Aorta (tissue), 5 donors: Measurements from ENCODE around the gene MPP2. TPM values are rescaled to one million over a fixed set of nuclear protein-coding genes. Genes with fewer than 3 reads are reported as not detected.

Experiments used
- ATAC-seq: fragments of 200-7000 bp; cut with Tn5 transposase; one replicate; pipeline ENCODE4 v1.9.1; 2022; ENCODE audit warnings: moderate library complexity; ENCODE audit not compliant: low FRiP score
- DNase-seq, 2 donors: peaks; one replicate each; pipeline ENCODE4 v3.0.0-alpha.2; 2020
- H3K27ac ChIP-seq, 2 donors: one replicate each; pipeline ENCODE4 v1.5.1; 2013; ENCODE audit warnings: low read length in 2 of 2, mild to moderate bottlenecking in 2 of 2, moderate library complexity in 2 of 2, control low read depth in 1 of 2, inconsistent platforms in 1 of 2, low read depth in 1 of 2
- H3K27me3 ChIP-seq, 2 donors: one replicate each; pipeline ENCODE4 v1.6.1; 2013; ENCODE audit warnings: control low read depth in 1 of 2, low read length in 1 of 2, mild to moderate bottlenecking in 1 of 2, moderate library complexity in 1 of 2; ENCODE audit not compliant: insufficient read depth in 2 of 2, control insufficient read depth in 1 of 2
- H3K36me3 ChIP-seq, 2 donors: one replicate each; pipeline ENCODE4 v1.6.1; 2013; ENCODE audit warnings: control low read depth in 1 of 2, low read length in 1 of 2, mild to moderate bottlenecking in 1 of 2; ENCODE audit not compliant: insufficient read depth in 2 of 2, control insufficient read depth in 1 of 2
- H3K4me1 ChIP-seq, 2 donors: one replicate each; pipeline ENCODE4 v1.6.1; 2013; ENCODE audit warnings: low read length in 2 of 2, control low read depth in 1 of 2, mild to moderate bottlenecking in 1 of 2, moderate library complexity in 1 of 2; ENCODE audit not compliant: insufficient read depth in 2 of 2, control insufficient read depth in 1 of 2
- H3K4me3 ChIP-seq, 2 donors: one replicate each; pipeline ENCODE4 v1.5.1; 2013; ENCODE audit warnings: low read length in 2 of 2, control low read depth in 1 of 2, mild to moderate bottlenecking in 1 of 2
- H3K9me3 ChIP-seq: one replicate; pipeline ENCODE4 v1.6.1; 2013; ENCODE audit warnings: mild to moderate bottlenecking, low read length; ENCODE audit not compliant: control insufficient read depth
- WGBS, 2 donors: extraction: QIAGEN DNeasy Blood & Tissue Kit; methylation state at CpG; one replicate each; pipeline ENCODE4 v1.1.7; 2013; 5-methylcytosine and 5-hydroxymethylcytosine counted together
- intact Hi-C, 2 donors: fragments of 100-400 bp; cut with DNase I; formaldehyde crosslinking; loops; one replicate each; pipeline versions ENCODE4 v1.14.2 to v1.15.0; 2022
- polyA plus RNA-seq, 2 donors: library from polyadenylated mRNA; stranded (reverse); fragments of 200-250 nt; gene quantifications; one replicate each; pipeline ENCODE4 v1.2.3, GENCODE V29; 2013
- total RNA-seq, 2 donors: library from RNA; stranded (reverse); fragmentation: NEBNext Ultra II Directional; extraction: Animal tissue kit (Norgen Biotek cat#: 25700); gene quantifications; one replicate each; pipeline ENCODE4 v1.2.1, GENCODE V29; 2021
- donor health status: healthy with polysubstance abuse.
- donor health status: Bipolar disorder and iron deficiency.
- donor health status: DM: no; HTN: no; CAD: no.
- donor health status: DM: no; HTN: no; CAD: no.
- donor health status: DM: yes; HTN: yes; CAD: no.

Gene MPP2
- total and polyA plus RNA-seq, 4 donors = 1.4 to 14.2 (median 8.5) TPM

DNA sequence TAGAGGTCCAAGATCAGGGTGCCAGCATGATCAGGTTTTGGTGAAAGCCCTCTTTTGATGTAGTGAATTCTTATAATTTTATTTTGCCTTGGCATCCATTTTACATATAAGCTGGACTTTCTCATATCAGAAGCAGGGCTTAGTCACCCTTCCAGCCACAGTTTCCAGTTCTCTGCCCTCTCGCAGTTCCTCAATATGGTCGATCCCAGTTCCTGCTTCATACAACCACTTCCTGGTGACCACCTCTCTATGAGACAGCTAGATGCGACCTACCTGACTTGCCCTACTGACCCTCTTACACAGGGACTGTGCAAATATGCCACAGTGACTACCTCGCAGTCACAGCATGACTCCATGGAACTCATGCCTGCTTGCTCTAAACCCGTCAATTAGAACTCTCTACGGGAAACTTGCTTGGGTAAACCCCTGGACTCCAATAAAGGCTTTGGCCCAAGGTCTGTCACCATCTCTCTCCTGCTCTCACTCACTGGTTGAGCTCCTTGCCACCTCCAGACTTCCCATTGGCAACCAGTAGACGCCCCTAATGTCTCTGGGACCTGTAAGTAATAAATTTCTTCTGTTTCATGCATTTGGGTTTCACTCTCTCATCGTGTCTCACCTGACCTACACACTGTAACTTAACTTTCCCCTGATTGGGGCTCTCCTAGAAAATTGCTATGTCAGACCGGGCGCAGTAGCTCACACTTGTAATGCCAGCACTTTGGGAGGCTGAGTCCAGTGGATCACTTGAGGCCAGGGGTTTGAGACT lies 38.9 kb downstream of the MPP2 start:
- DNase-seq = no peak
- no peak overlapping the region for H3K27ac ChIP-seq
- ATAC-seq = no peak
- H3K36me3 ChIP-seq = no peaks in the 10 kb centered on the region
- H3K9me3 ChIP-seq = no peaks in the 10 kb centered on the region
- WGBS, 2 donors = 86 to 92% methylated on average over 10 of the region's 10 CpGs
- no peak overlapping the region for H3K4me3 ChIP-seq
- H3K27me3 ChIP-seq = no peaks in the 10 kb centered on the region
- intact Hi-C loops = no loop called here
- no peaks in the 10 kb centered on the region for H3K4me1 ChIP-seq

DNA sequence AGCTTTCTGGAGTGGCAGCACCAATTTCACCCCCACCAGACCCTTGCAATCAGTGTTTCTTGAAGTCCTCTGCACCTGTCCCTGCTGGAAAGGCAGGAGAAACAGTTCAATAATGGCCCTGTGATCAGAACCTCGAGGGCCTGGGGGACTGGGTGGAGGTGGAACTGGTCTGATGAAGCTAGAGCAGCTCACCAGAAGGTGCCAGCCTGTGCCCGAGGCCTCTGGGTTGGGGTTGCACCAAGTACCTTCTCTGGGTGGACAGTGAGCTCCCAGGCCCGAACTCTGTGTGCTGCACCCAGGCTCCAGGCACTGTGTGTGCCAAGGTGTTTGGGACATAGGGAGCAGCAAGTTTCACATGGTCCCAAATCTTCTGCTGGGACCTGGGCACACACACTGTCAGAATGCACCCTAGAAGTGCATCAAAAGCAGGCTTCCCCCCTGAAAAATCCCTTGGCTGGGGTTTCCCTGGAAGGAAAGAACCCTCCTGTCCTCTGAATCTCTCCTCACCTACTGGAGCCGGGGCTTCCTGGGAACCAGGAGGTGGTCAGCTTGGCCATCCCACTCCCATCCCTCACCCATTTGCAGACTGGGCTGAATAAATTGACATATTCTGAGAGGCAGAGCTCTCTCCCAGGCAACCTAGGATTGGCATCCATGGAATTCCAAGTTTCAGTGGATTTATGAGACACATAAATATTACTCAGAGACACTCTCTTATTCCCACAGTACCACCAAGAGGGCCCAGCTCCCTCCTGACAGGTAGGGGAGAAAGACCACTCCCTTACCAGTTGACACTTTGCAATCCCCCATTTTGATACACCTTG lies 43.0 kb downstream of the MPP2 start:
- DNase-seq (no peak), ATAC-seq (no peak)
- intact Hi-C loops = no loop called here
- Histone ChIP-seq H3K36me3 (no peaks in the 10 kb centered on the region), H3K9me3 (no peaks in the 10 kb centered on the region), H3K27ac (no peak overlapping the region), H3K4me1 (peaks cover 0 to 4% of the 10 kb centered on the region in 2 donors), H3K27me3 (no peaks in the 10 kb centered on the region), H3K4me3 (no peak overlapping the region)
- WGBS, 2 donors = 85 to 88% methylated on average over 4 of the region's 4 CpGs

DNA sequence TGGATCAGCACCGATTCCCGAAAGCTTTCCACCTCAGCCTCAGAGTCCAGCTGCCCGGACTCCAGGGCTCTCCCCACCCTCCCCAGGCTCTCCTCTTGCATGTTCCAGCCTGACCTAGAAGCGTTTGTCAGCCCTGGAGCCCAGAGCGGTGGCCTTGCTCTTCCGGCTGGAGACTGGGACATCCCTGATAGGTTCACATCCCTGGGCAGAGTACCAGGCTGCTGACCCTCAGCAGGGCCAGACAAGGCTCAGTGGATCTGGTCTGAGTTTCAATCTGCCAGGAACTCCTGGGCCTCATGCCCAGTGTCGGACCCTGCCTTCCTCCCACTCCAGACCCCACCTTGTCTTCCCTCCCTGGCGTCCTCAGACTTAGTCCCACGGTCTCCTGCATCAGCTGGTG lies 45.4 kb downstream of the MPP2 start:
- Histone ChIP-seq H3K4me3 (no peak overlapping the region), H3K27ac (peak overlapping the region in 1 of 2 donors; percentile 4), H3K9me3 (no peaks in the 10 kb centered on the region), H3K27me3 (no peaks in the 10 kb centered on the region), H3K4me1 (peaks cover 0 to 4% of the 10 kb centered on the region in 2 donors), H3K36me3 (no peaks in the 10 kb centered on the region)
- intact Hi-C loops = no loop called here
- 87 to 93% methylated on average over 9 of the region's 9 CpGs for WGBS, 2 donors
- DNase-seq = no peak
- no peak for ATAC-seq

DNA sequence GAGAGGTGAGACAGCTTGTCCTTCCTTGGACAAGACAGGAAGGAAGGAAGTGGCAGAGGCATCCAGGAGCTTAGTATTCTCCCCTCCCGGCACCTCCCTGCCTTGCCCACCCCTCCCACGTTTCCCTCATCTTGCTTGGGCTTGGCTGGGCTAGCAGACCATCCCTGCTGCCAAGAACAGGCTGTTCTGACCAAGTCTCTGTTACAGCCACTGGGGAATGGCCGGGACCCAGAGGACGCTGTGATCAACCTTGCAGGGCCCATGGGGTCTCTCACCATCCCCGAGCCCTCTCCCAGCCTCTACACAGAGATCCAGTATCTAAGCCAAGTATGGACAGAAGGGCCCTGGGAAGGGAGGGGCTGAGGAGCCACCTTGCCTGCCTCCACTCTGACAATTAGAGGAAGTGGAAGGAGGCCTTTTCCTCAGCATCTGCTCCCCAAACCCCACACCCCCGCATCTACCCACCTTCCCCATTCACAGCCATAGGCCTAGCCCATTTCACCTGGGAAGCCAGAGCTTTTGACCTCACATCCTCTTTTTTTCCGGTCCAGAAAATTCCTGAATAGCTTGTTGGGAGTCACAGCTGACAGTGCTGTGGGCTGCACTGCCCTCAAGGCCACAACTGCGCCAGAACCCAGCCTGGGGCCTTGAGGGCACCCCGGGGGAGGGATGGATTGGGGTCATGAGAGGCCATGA lies 46.3 kb downstream of the MPP2 start:
- Histone ChIP-seq H3K9me3 (no peaks in the 10 kb centered on the region), H3K27ac (peak overlapping the region in 1 of 2 donors; percentile 4), H3K4me3 (no peak overlapping the region), H3K4me1 (peaks cover 0 to 4% of the 10 kb centered on the region in 2 donors), H3K36me3 (no peaks in the 10 kb centered on the region), H3K27me3 (no peaks in the 10 kb centered on the region)
- WGBS, 2 donors = 31 to 37% methylated on average over 9 of the region's 9 CpGs
- ATAC-seq = peak; percentile 42
- DNase-seq = no peak
- intact Hi-C loops = no loop called here

DNA sequence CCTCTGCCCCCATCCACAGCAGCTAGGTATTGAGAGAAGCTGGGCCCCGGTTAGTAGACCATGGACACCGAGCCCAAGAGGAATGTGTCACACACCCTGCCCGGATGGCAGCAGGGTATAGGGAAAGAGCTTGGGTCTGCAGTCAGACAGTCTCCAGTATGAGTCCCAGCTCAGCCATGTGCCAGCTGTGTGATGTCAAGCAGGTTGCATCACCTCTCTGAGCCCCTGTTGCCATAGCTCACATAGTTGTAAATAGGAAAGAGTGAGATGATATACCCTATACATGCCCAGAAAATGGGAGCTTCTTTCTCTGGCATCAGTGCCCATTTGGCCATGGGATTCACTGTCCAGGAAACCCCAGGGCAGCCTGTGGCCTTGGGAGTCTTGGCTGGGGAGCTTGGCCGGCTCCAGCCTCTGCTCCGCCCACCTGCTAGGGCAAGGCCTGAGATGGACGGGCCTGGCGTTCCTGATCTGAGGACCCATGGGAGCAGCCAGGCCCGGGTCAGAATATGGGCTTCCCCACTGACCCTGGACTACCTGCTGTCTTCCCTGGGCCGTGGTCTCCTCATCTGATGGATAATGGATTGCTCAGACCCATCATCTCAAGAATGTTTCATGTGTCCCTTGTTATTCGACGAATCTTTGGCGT lies 47.1 kb downstream of the MPP2 start:
- H3K27me3 ChIP-seq = no peaks in the 10 kb centered on the region
- intact Hi-C loops = no loop called here
- WGBS, 2 donors = 65 to 76% methylated on average over 12 of the region's 12 CpGs
- ATAC-seq (no peak), DNase-seq (peak in 1 of 2 donors; percentile 41)
- peak overlapping the region in 1 of 2 donors; percentile 18 for H3K27ac ChIP-seq
- no peak overlapping the region for H3K4me3 ChIP-seq
- H3K4me1 ChIP-seq = peaks cover 0 to 4% of the 10 kb centered on the region in 2 donors
- H3K36me3 ChIP-seq = no peaks in the 10 kb centered on the region
- no peaks in the 10 kb centered on the region for H3K9me3 ChIP-seq

DNA sequence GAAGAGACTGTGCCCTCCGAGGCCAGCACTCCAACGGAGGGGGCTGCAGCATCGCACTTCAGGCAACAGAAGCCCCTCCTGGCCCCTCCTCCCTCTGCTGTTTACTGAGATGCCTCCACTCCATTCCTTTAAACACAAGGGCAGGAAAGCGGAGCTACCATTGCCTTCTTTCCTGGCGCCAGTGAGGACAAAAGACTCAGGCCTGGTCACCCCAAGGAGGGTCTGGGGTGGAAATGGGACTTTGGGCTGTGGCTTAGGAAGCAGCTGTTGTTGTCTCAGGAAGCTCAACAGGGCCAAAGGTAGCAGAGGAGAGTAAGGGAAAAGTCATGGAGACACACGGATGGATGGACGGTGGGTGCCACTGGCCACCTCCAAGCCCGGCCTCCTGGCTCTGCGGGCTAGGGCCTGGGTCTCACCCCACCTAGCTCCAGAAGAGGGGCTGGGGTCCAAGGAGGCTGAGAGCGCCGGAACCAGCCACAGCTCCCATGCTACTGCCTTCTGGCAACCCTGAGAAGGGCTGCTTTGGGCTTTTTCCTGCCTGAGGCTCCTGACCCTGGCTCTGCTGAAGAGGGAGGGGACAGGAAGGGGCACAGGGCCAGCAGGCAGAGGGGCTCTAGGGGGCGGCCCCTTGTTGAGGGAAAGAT lies 49.3 kb downstream of the MPP2 start:
- Histone ChIP-seq H3K9me3 (no peaks in the 10 kb centered on the region), H3K36me3 (no peaks in the 10 kb centered on the region), H3K4me3 (no peak overlapping the region), H3K27ac (no peak overlapping the region), H3K4me1 (peaks cover 0 to 4% of the 10 kb centered on the region in 2 donors), H3K27me3 (no peaks in the 10 kb centered on the region)
- intact Hi-C loops = no loop called here
- ATAC-seq (no peak), DNase-seq (peak in 1 of 2 donors; percentile 44)
- WGBS, 2 donors = 76 to 84% methylated on average over 10 to 12 of the region's 12 CpGs

DNA sequence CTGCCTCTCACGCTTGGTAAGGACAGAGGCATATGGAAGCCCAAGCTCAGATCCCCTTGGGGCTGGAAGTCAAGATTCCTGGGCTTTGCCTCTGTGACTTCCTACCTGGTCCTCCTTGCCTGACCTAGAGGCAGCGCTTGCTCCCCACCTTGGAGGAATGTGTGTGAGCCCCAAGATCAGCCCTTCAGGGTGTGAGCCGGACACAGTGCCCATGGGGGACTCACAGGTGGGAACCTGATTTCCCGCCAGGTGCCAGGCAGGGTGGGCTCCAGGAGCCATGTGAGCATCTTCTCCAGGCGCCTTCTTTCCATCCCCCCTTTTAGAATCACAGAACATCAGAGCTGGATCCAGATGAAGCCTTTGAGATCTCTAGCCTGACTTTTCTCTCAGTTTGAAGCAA lies 50.2 kb downstream of the MPP2 start:
- no peak overlapping the region for H3K4me3 ChIP-seq
- ATAC-seq (no peak), DNase-seq (peak in 1 of 2 donors; percentile 54)
- H3K4me1 ChIP-seq = peaks cover 0 to 4% of the 10 kb centered on the region in 2 donors
- intact Hi-C loops = no loop called here
- H3K36me3 ChIP-seq = no peaks in the 10 kb centered on the region
- H3K27me3 ChIP-seq = no peaks in the 10 kb centered on the region
- no peaks in the 10 kb centered on the region for H3K9me3 ChIP-seq
- no peak overlapping the region for H3K27ac ChIP-seq
- WGBS, 2 donors = 96 to 98% methylated on average over 5 of the region's 5 CpGs

DNA sequence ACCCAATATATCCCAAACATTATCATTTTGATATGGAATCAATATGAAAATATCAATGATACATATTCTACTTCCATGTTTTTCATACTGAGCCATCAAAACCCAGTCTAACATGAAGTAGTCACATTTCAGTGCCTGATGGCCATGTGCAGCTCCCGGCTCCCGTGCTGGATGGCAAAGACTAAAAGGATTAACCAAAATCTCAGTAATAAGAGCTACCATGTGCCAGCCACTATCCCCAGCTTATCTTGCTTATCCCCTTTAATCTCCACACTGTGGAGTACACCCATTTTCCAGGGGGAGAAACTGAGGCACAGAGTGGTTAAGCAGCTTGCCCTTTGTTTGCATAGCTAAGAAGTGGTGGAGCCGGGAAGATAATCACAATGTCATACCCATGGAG lies 51.2 kb downstream of the MPP2 start:
- H3K4me3 ChIP-seq = no peak overlapping the region
- ATAC-seq (no peak), DNase-seq (peak in 1 of 2 donors; percentile 12)
- intact Hi-C loops = no loop called here
- H3K27ac ChIP-seq = no peak overlapping the region
- peaks cover 0 to 4% of the 10 kb centered on the region in 2 donors for H3K4me1 ChIP-seq
- H3K36me3 ChIP-seq = no peaks in the 10 kb centered on the region
- 90 to 93% methylated on average over 3 of the region's 3 CpGs for WGBS, 2 donors
- H3K27me3 ChIP-seq = no peaks in the 10 kb centered on the region
- H3K9me3 ChIP-seq = no peaks in the 10 kb centered on the region
